ENCODE measurements around the gene LEF1.

GRCh38 chr4:107997794-107998193 lies 170.9 kb downstream of the LEF1 start:
- TF ChIP-seq CTCF (IDR thresholded peaks at IDR 0.05) (no peak), POLR2AphosphoS5 (IDR thresholded peaks at IDR 0.05; ENCODE audit: low read depth, low read length) (no peak), TCF7L2 (IDR thresholded peaks at IDR 0.05; ENCODE audit: low read depth, low read length) (no peak), SIN3A (IDR thresholded peaks at IDR 0.05; ENCODE audit: borderline replicate concordance, insufficient read depth, low read depth, low read length) (no peak)
